GM20431 (cell line): ENCODE results near the gene CCNA2.

Experiments used
- in situ Hi-C: fragments of 300-500 bp; cut with MseI, MboI; formaldehyde crosslinking; loops from one replicate; pipeline ENCODE4 v1.15.0; 2020; ENCODE audit warnings: low sequenced_read_pairs; ENCODE audit not compliant: unreplicated experiment

The CCNA2 gene

GRCh38 chr4:121778991-121779628 lies 44.6 kb downstream of the CCNA2 start:
- in situ Hi-C loops: no loop called here

- in situ Hi-C loops: no loop called here
These were observed 46.1 kb downstream of the CCNA2 start for GRCh38 chr4:121777625-121778024.

- in situ Hi-C loops: no loop called here
These were observed 46.9 kb downstream of the CCNA2 start for GRCh38 chr4:121776610-121777401.

- in situ Hi-C loops: no loop called here
These were observed 49.8 kb downstream of the CCNA2 start for GRCh38 chr4:121773883-121774282.

- in situ Hi-C loops: no loop called here
These were observed 51.8 kb downstream of the CCNA2 start for GRCh38 chr4:121771869-121772268.

- in situ Hi-C loops: no loop called here
These were observed 54.3 kb downstream of the CCNA2 start for GRCh38 chr4:121769341-121769740.

- in situ Hi-C loops: no loop called here
These were observed 56.5 kb downstream of the CCNA2 start for GRCh38 chr4:121767166-121767565.
